ENCODE measurements around the gene GADD45B.

GRCh38 chr19:2517881-2518601, 42.1 kb downstream of the GADD45B start:
- TF ChIP-seq POLR2AphosphoS5 (IDR thresholded peaks at IDR 0.05; ENCODE audit: low read depth, low read length): no peak
- no peak for TF ChIP-seq POLR2A (IDR thresholded peaks at IDR 0.05; ENCODE audit: low read depth, low read length)
- no peak for TF ChIP-seq TAF1 (IDR thresholded peaks at IDR 0.05; ENCODE audit: borderline replicate concordance, low read depth, low read length)

Data from GM12892 (cell line).